PC-9 (cell line): Measurements from ENCODE around the gene FGF12. TPM values are rescaled to one million over a fixed set of nuclear protein-coding genes. Genes with fewer than 3 reads are reported as not detected.

Experiments
- BruUV-seq: library from RNA; stranded (reverse); fragments of 400-500 nt; replicated peaks from 2 replicates; lab custom pipeline; 2021; lab: Mats Ljungman, UMichigan
- CTCF ChIA-PET: fragments of 300-600 bp; sonication (Branson Sonifier 250); formaldehyde crosslinking; loops from one replicate; lab custom pipeline; 2022; ENCODE audit warnings: antibody characterized with exemption; lab: Charles Lee
- POLR2A ChIA-PET: fragments of 300-600 bp; sonication (Branson Sonifier 250); formaldehyde crosslinking; loops from one replicate; lab custom pipeline; 2022; ENCODE audit warnings: antibody characterized with exemption; ENCODE audit not compliant: unreplicated experiment; lab: Charles Lee
- DNase-seq, 2 experiments: peaks; one replicate each; pipeline versions ENCODE4 v3.0.0 to v3.0.0-alpha.2; 2015 to 2022; ENCODE audit warnings: mixed read lengths in 1 of 2
- H2AFZ ChIP-seq: fragments of 200-600 bp; sonication (generic); 2 replicates; pipeline ENCODE4 v1.8.1; 2017; ENCODE audit warnings: antibody characterized with exemption
- H3F3A ChIP-seq: fragments of 200-600 bp; sonication (generic); 2 replicates; pipeline ENCODE4 v1.8.1; 2017; ENCODE audit warnings: antibody characterized with exemption, mild to moderate bottlenecking, low read depth; ENCODE audit not compliant: insufficient read depth
- H3K27ac ChIP-seq: fragments of 200-600 bp; sonication (generic); 2 replicates; pipeline ENCODE4 v1.6.1; 2016; ENCODE audit warnings: mixed run types
- H3K27me3 ChIP-seq: fragments of 200-600 bp; sonication (generic); 2 replicates; pipeline ENCODE4 v1.6.1; 2016; ENCODE audit warnings: low read depth, mixed run types; ENCODE audit not compliant: insufficient read depth
- H3K36me3 ChIP-seq: fragments of 200-600 bp; sonication (generic); 2 replicates; pipeline ENCODE4 v1.6.1; 2016; ENCODE audit warnings: low read depth, mixed run types
- H3K4me1 ChIP-seq: fragments of 200-600 bp; sonication (generic); replicated peaks from 2 replicates; pipeline ENCODE4 v1.6.1; 2016; ENCODE audit warnings: mixed run types; ENCODE audit not compliant: insufficient read depth
- H3K4me2 ChIP-seq: fragments of 200-600 bp; sonication (generic); 2 replicates; pipeline ENCODE4 v1.6.1; 2017; ENCODE audit warnings: mixed run types
- H3K4me3 ChIP-seq: fragments of 200-600 bp; sonication (generic); 2 replicates; pipeline ENCODE4 v1.6.1; 2016; ENCODE audit warnings: mixed run types
- H3K79me2 ChIP-seq: fragments of 200-600 bp; sonication (generic); 2 replicates; pipeline ENCODE4 v1.6.1; 2017; ENCODE audit warnings: low read depth, mixed run types
- H3K9me2 ChIP-seq: fragments of 200-600 bp; sonication (generic); 2 replicates; pipeline ENCODE4 v1.8.1; 2017; ENCODE audit warnings: mild to moderate bottlenecking; ENCODE audit not compliant: insufficient read depth
- H3K9me3 ChIP-seq: fragments of 200-600 bp; sonication (generic); 2 replicates; pipeline ENCODE4 v1.8.1; 2016; ENCODE audit warnings: low read depth; ENCODE audit not compliant: insufficient read depth
- H4K20me1 ChIP-seq: fragments of 200-600 bp; sonication (generic); 2 replicates; pipeline ENCODE4 v1.8.1; 2017; ENCODE audit not compliant: insufficient read depth
- EZH2 ChIP-seq: fragments of 200-600 bp; sonication (generic); IDR thresholded peaks from 2 replicates; pipeline ENCODE4 v1.8.0; 2017; ENCODE audit warnings: antibody characterized with exemption, low read depth
- intact Hi-C: fragments of 100-400 bp; cut with micrococcal nuclease; formaldehyde crosslinking; loops from one replicate; pipeline ENCODE4 v1.10.0; 2022; ENCODE audit not compliant: unreplicated experiment
- total RNA-seq: library from RNA; stranded (reverse); gene quantifications from 2 replicates; pipeline ENCODE4 v1.2.3, GENCODE V29; 2021
- TF ChIP-seq, protein P1 (sequence below): fragments of 200-600 bp; sonication (generic); conservative IDR thresholded peaks from 2 replicates; pipeline ENCODE4 v1.6.1; 2017; ENCODE audit warnings: mixed run types, antibody characterized with exemption, mild to moderate bottlenecking, moderate library complexity

FGF12 gene
- total RNA-seq, 1 experiment from 2014 or later = 10.9 TPM

GRCh38 chr3:192223815-192224214 lies 503.5 kb downstream of the FGF12 start:
- H3K27ac ChIP-seq = no peak overlapping the region
- H3K4me1 ChIP-seq = no peaks in the 10 kb centered on the region
- H3K9me3 ChIP-seq = no peaks in the 10 kb centered on the region
- TF ChIP-seq EZH2 = no peak
- TF ChIP-seq, protein P1, sequence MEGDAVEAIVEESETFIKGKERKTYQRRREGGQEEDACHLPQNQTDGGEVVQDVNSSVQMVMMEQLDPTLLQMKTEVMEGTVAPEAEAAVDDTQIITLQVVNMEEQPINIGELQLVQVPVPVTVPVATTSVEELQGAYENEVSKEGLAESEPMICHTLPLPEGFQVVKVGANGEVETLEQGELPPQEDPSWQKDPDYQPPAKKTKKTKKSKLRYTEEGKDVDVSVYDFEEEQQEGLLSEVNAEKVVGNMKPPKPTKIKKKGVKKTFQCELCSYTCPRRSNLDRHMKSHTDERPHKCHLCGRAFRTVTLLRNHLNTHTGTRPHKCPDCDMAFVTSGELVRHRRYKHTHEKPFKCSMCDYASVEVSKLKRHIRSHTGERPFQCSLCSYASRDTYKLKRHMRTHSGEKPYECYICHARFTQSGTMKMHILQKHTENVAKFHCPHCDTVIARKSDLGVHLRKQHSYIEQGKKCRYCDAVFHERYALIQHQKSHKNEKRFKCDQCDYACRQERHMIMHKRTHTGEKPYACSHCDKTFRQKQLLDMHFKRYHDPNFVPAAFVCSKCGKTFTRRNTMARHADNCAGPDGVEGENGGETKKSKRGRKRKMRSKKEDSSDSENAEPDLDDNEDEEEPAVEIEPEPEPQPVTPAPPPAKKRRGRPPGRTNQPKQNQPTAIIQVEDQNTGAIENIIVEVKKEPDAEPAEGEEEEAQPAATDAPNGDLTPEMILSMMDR = no peak
- no peak overlapping the region for H3K4me2 ChIP-seq
- H4K20me1 ChIP-seq = no peaks in the 10 kb centered on the region
- no peaks in the 10 kb centered on the region for H3K36me3 ChIP-seq
- no TSS peak for BruUV-seq
- H2AFZ ChIP-seq = no peak overlapping the region
- no peak for DNase-seq
- POLR2A ChIA-PET = no interaction called here
- H3F3A ChIP-seq = no peaks in the 10 kb centered on the region
- H3K27me3 ChIP-seq = no peaks in the 10 kb centered on the region
- H3K4me3 ChIP-seq = no peak overlapping the region
- no peaks in the 10 kb centered on the region for H3K79me2 ChIP-seq
- CTCF ChIA-PET = no interaction called here
- H3K9me2 ChIP-seq = no peaks in the 10 kb centered on the region; the same call in 1 of the 2 replicates
- intact Hi-C loops = no loop called here

- no peak overlapping the region for H3K27ac ChIP-seq
- no peak for DNase-seq
- TF ChIP-seq, protein P1 = no peak
- no peaks in the 10 kb centered on the region for H4K20me1 ChIP-seq
- no peaks in the 10 kb centered on the region for H3K79me2 ChIP-seq
- H3K4me1 ChIP-seq = no peaks in the 10 kb centered on the region
- BruUV-seq = no TSS peak
- intact Hi-C loops = no loop called here
- no peaks in the 10 kb centered on the region; the same call in 1 of the 2 replicates for H3K9me2 ChIP-seq
- H3K36me3 ChIP-seq = no peaks in the 10 kb centered on the region
- ChIA-PET POLR2A (no interaction called here), CTCF (no interaction called here)
- H3K4me3 ChIP-seq = no peak overlapping the region
- H3K4me2 ChIP-seq = no peak overlapping the region
- H3K27me3 ChIP-seq = no peaks in the 10 kb centered on the region
- no peak overlapping the region for H2AFZ ChIP-seq
- H3F3A ChIP-seq = no peaks in the 10 kb centered on the region
- no peaks in the 10 kb centered on the region for H3K9me3 ChIP-seq
These were observed 506.4 kb downstream of the FGF12 start for GRCh38 chr3:192220915-192221314.

DNA sequence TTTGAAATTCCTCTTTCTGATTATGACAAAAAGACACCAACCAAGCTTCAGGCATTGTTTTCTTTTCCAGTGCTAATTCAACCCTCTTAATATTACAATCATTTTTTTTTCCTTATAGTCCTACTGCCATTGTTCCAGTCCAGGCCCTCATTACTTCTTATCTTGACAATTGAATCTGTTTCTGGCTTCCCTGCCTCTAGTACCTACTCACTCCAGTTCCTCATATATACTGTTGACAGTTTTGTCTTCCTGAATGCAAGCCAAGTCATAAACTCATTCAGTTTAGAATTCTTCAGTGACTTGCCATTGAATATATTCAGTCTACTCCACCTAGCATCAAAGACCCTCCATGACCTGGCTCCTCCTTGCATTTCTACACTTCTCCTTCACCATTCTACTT lies 507.4 kb downstream of the FGF12 start:
- no peaks in the 10 kb centered on the region for H3K9me3 ChIP-seq
- intact Hi-C loops = loop anchor here (1.0 kb wide), 2 partner anchors 51 to 58 kb away; no protein-coding TSS in a partner anchor
- no peaks in the 10 kb centered on the region for H4K20me1 ChIP-seq
- no peaks in the 10 kb centered on the region for H3K4me1 ChIP-seq
- TF ChIP-seq, protein P1 = no peak
- no peak for TF ChIP-seq EZH2
- ChIA-PET POLR2A (no interaction called here), CTCF (interaction anchor here (0.7 kb wide), 1 partner anchor 1559 kb away, joined by 3 read pairs; no protein-coding TSS in a partner anchor)
- no peaks in the 10 kb centered on the region for H3K27me3 ChIP-seq
- H2AFZ ChIP-seq = no peak overlapping the region
- no TSS peak for BruUV-seq
- H3K79me2 ChIP-seq = no peaks in the 10 kb centered on the region
- no peak overlapping the region for H3K4me2 ChIP-seq
- DNase-seq = no peak
- no peak overlapping the region for H3K4me3 ChIP-seq
- H3K36me3 ChIP-seq = no peaks in the 10 kb centered on the region
- H3K9me2 ChIP-seq = no peaks in the 10 kb centered on the region; the same call in 1 of the 2 replicates
- no peaks in the 10 kb centered on the region for H3F3A ChIP-seq
- H3K27ac ChIP-seq = no peak overlapping the region
